Medulla oblongata (tissue), 1 donor: ENCODE results near the gene SEMA3A.

Experiments used
- DNase-seq: peaks from one replicate; pipeline ENCODE4 v3.0.0-alpha.2; 2015; ENCODE audit errors: extremely low spot score

The SEMA3A gene

GRCh38 chr7:84111842-84112241, 82.7 kb downstream of the SEMA3A start:
- DNase-seq = no peak

GRCh38 chr7:84110400-84110799, 84.2 kb downstream of the SEMA3A start:
- no peak for DNase-seq

- no peak for DNase-seq
Measured at GRCh38 chr7:84108787-84109186, 85.8 kb downstream of the SEMA3A start.

- DNase-seq = no peak
Measured at GRCh38 chr7:84108119-84108518, 86.5 kb downstream of the SEMA3A start.

GRCh38 chr7:84107259-84107658, 87.3 kb downstream of the SEMA3A start:
- DNase-seq = no peak

- DNase-seq = no peak
Measured at GRCh38 chr7:84106291-84106690, 88.3 kb downstream of the SEMA3A start.

GRCh38 chr7:84105586-84105985, 89.0 kb downstream of the SEMA3A start:
- DNase-seq = no peak

GRCh38 chr7:84104826-84105225, 89.8 kb downstream of the SEMA3A start:
- peak; percentile 46 for DNase-seq

GRCh38 chr7:84102213-84102612, 92.4 kb downstream of the SEMA3A start:
- DNase-seq = no peak

GRCh38 chr7:84100866-84101265, 93.7 kb downstream of the SEMA3A start:
- DNase-seq = no peak

GRCh38 chr7:84095971-84096370, 98.6 kb downstream of the SEMA3A start:
- no peak for DNase-seq

GRCh38 chr7:84092207-84092606, 102.4 kb downstream of the SEMA3A start:
- DNase-seq = no peak

GRCh38 chr7:84091318-84091717, 103.3 kb downstream of the SEMA3A start:
- DNase-seq = no peak

GRCh38 chr7:84088802-84089201, 105.8 kb downstream of the SEMA3A start:
- no peak for DNase-seq

GRCh38 chr7:84085998-84086397, 108.6 kb downstream of the SEMA3A start:
- DNase-seq = no peak

GRCh38 chr7:84085147-84085546, 109.4 kb downstream of the SEMA3A start:
- no peak for DNase-seq

GRCh38 chr7:84083846-84084245, 110.7 kb downstream of the SEMA3A start:
- DNase-seq = no peak

GRCh38 chr7:84081973-84082522, 112.5 kb downstream of the SEMA3A start:
- no peak for DNase-seq

GRCh38 chr7:84077336-84077735, 117.3 kb downstream of the SEMA3A start:
- DNase-seq = no peak

GRCh38 chr7:84076219-84076618, 118.4 kb downstream of the SEMA3A start:
- no peak for DNase-seq

- no peak for DNase-seq
Measured at GRCh38 chr7:84073186-84073875, 121.3 kb downstream of the SEMA3A start.

GRCh38 chr7:84070770-84071169, 123.8 kb downstream of the SEMA3A start:
- no peak for DNase-seq

- no peak for DNase-seq
Measured at GRCh38 chr7:84069999-84070500, 124.5 kb downstream of the SEMA3A start.

- no peak for DNase-seq
Measured at GRCh38 chr7:84069033-84069432, 125.6 kb downstream of the SEMA3A start.
